ENCODE measurements around the gene GNAI1. TPM values are rescaled to one million over a fixed set of nuclear protein-coding genes. Genes with fewer than 3 reads are reported as not detected.

The GNAI1 gene
- total RNA-seq, 1 donor from 2014 or later = 0.35 TPM

GRCh38 chr7:80230327-80230726, 95.7 kb downstream of the GNAI1 start:
- no peaks in the 10 kb centered on the region for H3K27me3 Mint-ChIP-seq
- POLR2A ChIA-PET = no interaction called here
- H3K4me3 Mint-ChIP-seq = no peak overlapping the region
- H3K4me1 Mint-ChIP-seq = no peaks in the 10 kb centered on the region
- CTCF ChIA-PET = no interaction called here
- H3K36me3 Mint-ChIP-seq (ENCODE audit: low read depth) = no peaks in the 10 kb centered on the region
- TF ChIP-seq CTCF (IDR thresholded peaks at IDR 0.05) = no peak
- no peak for DNase-seq
- intact Hi-C loops (cut with micrococcal nuclease) = no loop called here
- ATAC-seq (ENCODE audit: low read depth) = no peak
- H3K27ac Mint-ChIP-seq = no peak overlapping the region
- H3K9me3 Mint-ChIP-seq = no peaks in the 10 kb centered on the region

- ChIA-PET POLR2A (no interaction called here), CTCF (no interaction called here)
- DNase-seq = no peak
- Mint-ChIP-seq H3K4me1 (no peaks in the 10 kb centered on the region), H3K27me3 (no peaks in the 10 kb centered on the region), H3K9me3 (no peaks in the 10 kb centered on the region), H3K36me3 (ENCODE audit: low read depth) (no peaks in the 10 kb centered on the region), H3K4me3 (no peak overlapping the region), H3K27ac (no peak overlapping the region)
- no peak for ATAC-seq (ENCODE audit: low read depth)
- intact Hi-C loops (cut with micrococcal nuclease) = no loop called here
- TF ChIP-seq CTCF (IDR thresholded peaks at IDR 0.05) = no peak
These were observed 97.1 kb downstream of the GNAI1 start for GRCh38 chr7:80231707-80232106.

- ATAC-seq (ENCODE audit: low read depth) = no peak
These were observed 98.5 kb downstream of the GNAI1 start for GRCh38 chr7:80232979-80233724.

GRCh38 chr7:80235334-80235733, 100.7 kb downstream of the GNAI1 start:
- no peaks in the 10 kb centered on the region for H3K4me1 Mint-ChIP-seq
- H3K27ac Mint-ChIP-seq = no peak overlapping the region

More at GRCh38 chr7:80232979-80233724, 98.5 kb downstream of the GNAI1 start:
- ChIA-PET POLR2A (no interaction called here), CTCF (no interaction called here)
- Mint-ChIP-seq H3K27me3 (no peaks in the 10 kb centered on the region), H3K4me3 (no peak overlapping the region), H3K4me1 (no peaks in the 10 kb centered on the region), H3K27ac (no peak overlapping the region), H3K36me3 (ENCODE audit: low read depth) (no peaks in the 10 kb centered on the region), H3K9me3 (no peaks in the 10 kb centered on the region)
- no peak for DNase-seq
- no peak for TF ChIP-seq CTCF (IDR thresholded peaks at IDR 0.05)
- intact Hi-C loops (cut with micrococcal nuclease) = no loop called here

GRCh38 chr7:80236681-80237080, 102.0 kb downstream of the GNAI1 start:
- Mint-ChIP-seq H3K4me1 (no peaks in the 10 kb centered on the region), H3K4me3 (no peak overlapping the region), H3K27me3 (no peaks in the 10 kb centered on the region), H3K9me3 (no peaks in the 10 kb centered on the region), H3K27ac (no peak overlapping the region), H3K36me3 (ENCODE audit: low read depth) (no peaks in the 10 kb centered on the region)
- CTCF ChIA-PET = no interaction called here
- DNase-seq (no peak), ATAC-seq (ENCODE audit: low read depth) (no peak)
- POLR2A ChIA-PET = no interaction called here
- TF ChIP-seq CTCF (IDR thresholded peaks at IDR 0.05) = no peak
- intact Hi-C loops (cut with micrococcal nuclease) = no loop called here

More at GRCh38 chr7:80235334-80235733, 100.7 kb downstream of the GNAI1 start:
- intact Hi-C loops (cut with micrococcal nuclease) = no loop called here
- no peaks in the 10 kb centered on the region for H3K36me3 Mint-ChIP-seq (ENCODE audit: low read depth)
- ChIA-PET POLR2A (no interaction called here), CTCF (no interaction called here)
- no peak for TF ChIP-seq CTCF (IDR thresholded peaks at IDR 0.05)
- no peaks in the 10 kb centered on the region for H3K27me3 Mint-ChIP-seq
- H3K9me3 Mint-ChIP-seq = no peaks in the 10 kb centered on the region
- ATAC-seq (ENCODE audit: low read depth) = no peak
- no peak for DNase-seq
- no peak overlapping the region for H3K4me3 Mint-ChIP-seq

Measured in activated B cell treated with CpG ODN at 0.5 μM for 24 hours (primary cell).